ENCODE data around the gene OPN1MW3.
"Not testable (repeated sequence)": the region's sequence is repeated elsewhere in the genome, so short reads cannot be mapped to it uniquely, and the experiment has no call there.

Gene OPN1MW3

GRCh38 chrX:154295664-154296310, 38.4 kb downstream of the OPN1MW3 start, which contains the start of gene TKTL1:
TKTL1 (plus strand) TSS chrX:154295795; CDS start chrX:154295860, 65 bp downstream.
- DNase-seq: no peak

DNA sequence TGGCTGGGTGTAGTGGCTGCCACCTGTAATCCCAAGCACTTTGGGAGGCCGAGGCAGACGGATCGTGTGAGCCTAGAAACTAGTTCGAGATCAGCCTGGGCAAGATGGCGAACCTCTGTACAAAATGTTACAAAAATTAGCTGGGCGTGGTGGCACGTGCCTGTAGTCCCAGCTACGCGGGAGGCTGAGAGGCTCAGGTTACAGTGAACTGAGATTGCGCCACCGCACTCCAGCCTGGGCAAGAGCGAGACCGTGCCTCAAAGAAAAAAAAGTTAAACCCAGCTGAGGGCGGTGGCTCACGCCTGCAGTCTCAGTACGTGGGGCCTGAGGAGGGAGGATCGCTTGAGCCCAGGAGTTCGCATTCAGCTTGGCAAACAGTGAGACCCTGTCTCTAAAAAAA, 39.3 kb downstream of the OPN1MW3 start:
- DNase-seq: no peak

GRCh38 chrX:154298312-154298711, 40.9 kb downstream of the OPN1MW3 start:
- no peak for DNase-seq

- DNase-seq: no peak
Observed at GRCh38 chrX:154300816-154301215, 43.4 kb downstream of the OPN1MW3 start.

DNA sequence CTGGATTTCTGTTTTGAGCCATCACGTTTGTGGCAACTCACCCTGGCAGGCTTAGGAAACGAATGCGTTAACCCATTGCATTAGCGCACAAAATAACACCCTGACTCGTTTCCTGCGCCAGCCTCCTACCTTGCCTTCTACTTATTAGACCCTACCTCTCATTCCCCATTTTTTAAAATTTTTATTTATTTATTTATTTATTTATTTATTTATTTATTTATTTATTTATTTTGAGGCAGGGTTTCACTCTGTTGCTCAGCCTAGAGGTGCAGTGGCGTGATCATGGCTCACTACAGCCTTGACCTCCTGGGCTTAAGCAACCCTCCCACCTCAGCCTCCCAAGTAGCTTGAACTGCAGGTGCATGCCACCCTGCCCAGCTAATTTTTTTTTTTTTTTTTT, 45.6 kb downstream of the OPN1MW3 start:
- DNase-seq: not testable (repeated sequence)

DNA sequence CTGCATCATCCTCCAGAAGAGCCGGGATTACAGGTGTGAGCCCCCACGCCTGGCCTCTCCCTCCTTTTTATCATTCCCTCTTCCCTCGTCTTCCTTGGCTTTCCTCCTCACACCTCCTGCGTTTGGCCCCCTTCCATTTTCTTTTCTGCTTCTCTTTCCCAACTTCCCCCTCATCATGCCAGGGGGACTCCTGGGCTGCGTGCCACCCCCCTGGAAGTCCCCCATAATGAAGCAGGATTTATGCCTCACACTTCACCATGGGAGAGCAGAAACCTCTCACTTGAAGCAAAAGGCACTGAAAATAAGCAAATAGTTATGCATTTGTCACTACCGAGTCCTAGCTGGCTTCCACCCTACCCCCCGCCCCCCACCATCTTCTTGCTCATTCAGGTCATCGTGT, 46.1 kb downstream of the OPN1MW3 start:
- DNase-seq: peak in 1 of 58 donors; percentile 4

DNA sequence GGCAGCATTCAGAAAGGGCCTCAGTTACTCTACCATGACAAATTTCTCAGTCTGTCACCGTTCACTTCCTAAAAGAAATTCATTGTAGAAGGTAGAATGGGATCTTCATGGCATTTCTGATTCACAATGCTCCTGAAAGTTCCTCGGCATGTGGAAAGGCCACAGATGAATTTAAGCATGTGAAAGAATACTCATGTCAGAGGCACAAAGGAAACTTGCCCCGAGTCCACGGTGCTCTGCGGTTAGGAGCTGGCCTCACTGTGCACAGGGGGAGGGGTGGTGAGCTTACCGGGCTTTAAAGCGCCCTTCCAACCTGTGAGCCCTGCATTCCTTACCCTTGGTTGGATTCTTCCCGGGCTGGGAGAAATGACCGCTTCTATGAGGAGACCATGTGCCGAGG, 47.5 kb downstream of the OPN1MW3 start:
- no peak for DNase-seq

- no peak for DNase-seq
Observed at GRCh38 chrX:154305541-154306205, 48.3 kb downstream of the OPN1MW3 start.

- DNase-seq: peak in 3 of 58 donors; percentile 2 to 18 (median 9)
Observed at GRCh38 chrX:154307202-154307601, 49.8 kb downstream of the OPN1MW3 start.

GRCh38 chrX:154308108-154308946, 50.9 kb downstream of the OPN1MW3 start:
- DNase-seq: peak in 23 of 58 donors; percentile 0 to 40 (median 9)

DNA sequence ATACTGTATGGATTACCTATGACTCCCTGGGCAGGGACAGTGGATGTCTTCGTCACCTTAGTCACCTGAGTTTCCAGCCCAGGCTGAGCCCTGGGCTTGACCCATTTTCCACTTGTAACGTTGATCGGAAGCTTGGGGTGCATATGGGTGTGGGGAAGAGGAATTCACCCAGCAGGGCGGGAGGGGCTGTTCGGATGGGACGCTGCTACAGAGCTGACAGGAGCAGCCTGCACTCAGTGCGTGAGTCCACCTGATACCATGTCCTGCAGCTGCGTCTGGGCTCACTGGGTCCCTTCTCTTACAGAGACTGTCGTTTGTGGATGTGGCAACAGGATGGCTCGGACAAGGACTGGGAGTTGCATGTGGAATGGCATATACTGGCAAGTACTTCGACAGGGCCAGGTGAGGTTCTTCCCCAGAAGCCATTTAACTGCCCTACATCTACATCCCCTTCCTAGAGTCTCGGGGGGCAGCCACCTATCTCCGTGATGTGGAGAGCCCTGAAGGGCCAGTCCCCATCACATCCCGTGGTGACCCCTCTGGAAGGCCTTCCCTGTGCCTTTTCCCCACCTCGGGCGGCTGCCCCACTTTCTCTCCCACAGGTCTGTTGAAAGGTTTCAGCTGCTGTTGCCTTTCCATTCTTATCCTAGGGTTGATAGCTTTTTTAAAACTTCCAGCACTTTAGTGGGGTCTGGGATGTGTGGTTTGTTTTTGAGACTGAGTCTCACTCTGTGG, 51.8 kb downstream of the OPN1MW3 start:
- no peak for DNase-seq

- DNase-seq: no peak
Observed at GRCh38 chrX:154310616-154311536, 53.5 kb downstream of the OPN1MW3 start.

GRCh38 chrX:154312116-154312515, 54.7 kb downstream of the OPN1MW3 start:
- no peak for DNase-seq

DNA sequence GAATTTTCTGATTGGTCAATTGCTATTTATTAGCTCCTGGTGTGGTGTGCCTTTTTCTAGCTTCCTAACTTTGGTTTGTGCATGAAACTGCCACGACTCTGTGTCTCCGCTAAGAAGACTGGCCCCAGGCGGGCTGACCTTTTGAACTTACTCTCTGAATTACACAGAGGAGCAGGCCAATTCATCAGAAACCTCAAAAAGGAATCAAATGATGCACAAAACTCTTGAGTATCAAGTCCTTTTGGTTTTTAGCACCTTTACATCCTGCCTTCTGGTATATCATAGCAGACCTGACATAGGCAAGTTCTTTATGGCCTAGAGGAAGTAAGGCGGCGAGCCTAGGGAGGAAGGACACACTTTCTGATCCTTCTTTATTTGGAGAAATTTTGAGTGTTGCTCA, 55.8 kb downstream of the OPN1MW3 start:
- no peak for DNase-seq

- DNase-seq: no peak
Observed at GRCh38 chrX:154315416-154315815, 58.0 kb downstream of the OPN1MW3 start.

DNA sequence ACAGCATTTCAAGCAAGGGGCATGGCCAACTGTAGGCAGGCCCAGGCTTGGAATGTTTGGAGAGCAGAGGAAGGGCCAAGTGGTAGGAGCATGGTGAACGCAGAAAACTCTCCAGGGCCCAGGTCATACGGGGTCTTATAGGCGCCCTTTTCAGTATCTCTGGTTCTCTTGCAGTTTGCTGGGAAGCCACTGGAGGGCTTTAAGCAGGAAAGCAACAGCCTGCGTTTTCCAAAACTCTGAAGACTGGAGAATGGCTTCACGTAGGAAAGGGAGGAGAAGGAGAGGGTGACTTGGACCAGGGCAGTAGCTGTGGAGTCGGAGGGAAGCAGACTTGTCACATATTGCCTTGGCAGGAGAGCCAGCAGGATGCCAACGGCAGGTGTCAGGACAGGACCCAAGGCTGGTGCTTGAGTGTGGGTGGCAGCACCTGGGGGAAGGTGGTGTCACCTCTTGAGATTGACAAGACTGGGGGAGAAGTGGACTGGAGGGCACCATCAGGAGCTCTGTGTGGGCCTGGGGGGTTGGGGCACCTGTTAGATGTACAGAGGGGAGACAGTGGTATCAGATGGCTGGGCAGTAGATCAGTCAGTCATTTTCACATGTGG, 60.1 kb downstream of the OPN1MW3 start:
- DNase-seq: no peak

DNA sequence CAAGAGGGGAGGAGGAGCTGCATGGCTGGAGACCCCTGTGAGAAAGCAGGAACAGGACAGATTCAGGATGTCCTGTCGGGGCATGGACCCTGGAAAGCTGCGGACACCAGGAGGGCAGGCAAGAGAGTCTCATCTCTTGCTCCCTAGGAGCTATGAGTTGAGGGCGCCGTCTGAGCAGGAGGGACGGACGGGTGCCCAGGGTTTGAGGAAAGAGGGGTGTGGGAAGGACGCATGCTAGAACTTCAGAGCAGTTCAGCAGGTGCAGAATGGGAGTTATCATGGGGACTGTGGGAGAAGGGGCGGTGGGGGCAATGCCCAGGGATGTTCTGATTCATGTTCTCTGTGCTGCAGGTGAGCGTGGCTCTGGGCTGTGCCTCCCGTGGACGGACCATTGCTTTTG, 63.0 kb downstream of the OPN1MW3 start:
- no peak for DNase-seq

Data from anterior cingulate cortex (tissue), 58 donors.